Activated naive CD8-positive, alpha-beta T cell treated with anti-CD3 and anti-CD28 coated beads for 36 hours (primary cell): ENCODE data around the gene SGCA. TPM values are rescaled to one million over a fixed set of nuclear protein-coding genes. Genes with fewer than 3 reads are reported as not detected.

Source experiments
- DNase-seq: peaks from one replicate; pipeline ENCODE4 v3.0.0; 2021
- H3K27ac Mint-ChIP-seq: one replicate; pipeline ENCODE4 v1.8.0; 2022; ENCODE audit warnings: mild to moderate bottlenecking, moderate library complexity, mixed read lengths
- H3K27me3 Mint-ChIP-seq: one replicate; pipeline ENCODE4 v1.8.0; 2022; ENCODE audit warnings: mild to moderate bottlenecking, mixed read lengths
- H3K36me3 Mint-ChIP-seq: one replicate; pipeline ENCODE4 v1.8.0; 2021; ENCODE audit warnings: mild to moderate bottlenecking, mixed read lengths
- H3K4me1 Mint-ChIP-seq: one replicate; pipeline ENCODE4 v1.8.0; 2021; ENCODE audit warnings: mixed read lengths
- H3K4me3 Mint-ChIP-seq: one replicate; pipeline ENCODE4 v1.8.0; 2022; ENCODE audit warnings: mild to moderate bottlenecking, moderate library complexity, mixed read lengths
- H3K9me3 Mint-ChIP-seq: one replicate; pipeline ENCODE4 v1.8.0; 2022; ENCODE audit warnings: mixed read lengths
- total RNA-seq, 2 experiments: library from RNA; stranded (reverse); gene quantifications; one replicate each; pipeline ENCODE4 v1.2.3, GENCODE V29; 2021

Gene SGCA
- total RNA-seq, 2 experiments from 2014 or later: 0.38 TPM; not detected in 1

- no peak for DNase-seq
- H3K27ac Mint-ChIP-seq: peak overlapping the region; percentile 18
- peaks cover 55% of the 10 kb centered on the region for H3K36me3 Mint-ChIP-seq
- H3K27me3 Mint-ChIP-seq: no peaks in the 10 kb centered on the region
- no peaks in the 10 kb centered on the region for H3K9me3 Mint-ChIP-seq
- H3K4me3 Mint-ChIP-seq: no peak overlapping the region
- H3K4me1 Mint-ChIP-seq: peaks cover 64% of the 10 kb centered on the region
Measured at GRCh38 chr17:50143461-50144176, 22.2 kb upstream of the SGCA start.

- H3K9me3 Mint-ChIP-seq: no peaks in the 10 kb centered on the region
- H3K4me1 Mint-ChIP-seq: peaks cover 64% of the 10 kb centered on the region
- no peaks in the 10 kb centered on the region for H3K27me3 Mint-ChIP-seq
- no peak for DNase-seq
- peak overlapping the region; percentile 18 for H3K27ac Mint-ChIP-seq
- peaks cover 53% of the 10 kb centered on the region for H3K36me3 Mint-ChIP-seq
- no peak overlapping the region for H3K4me3 Mint-ChIP-seq
Measured at GRCh38 chr17:50144355-50144754, 21.4 kb upstream of the SGCA start.

- Mint-ChIP-seq H3K4me3 (no peak overlapping the region), H3K27me3 (no peaks in the 10 kb centered on the region), H3K4me1 (peaks cover 62% of the 10 kb centered on the region), H3K36me3 (peaks cover 47% of the 10 kb centered on the region), H3K9me3 (no peaks in the 10 kb centered on the region), H3K27ac (peak overlapping the region; percentile 70)
- DNase-seq: no peak
Measured at GRCh38 chr17:50144845-50145531, 20.8 kb upstream of the SGCA start.

- H3K36me3 Mint-ChIP-seq: peaks cover 40% of the 10 kb centered on the region
- no peaks in the 10 kb centered on the region for H3K27me3 Mint-ChIP-seq
- H3K4me1 Mint-ChIP-seq: peaks cover 55% of the 10 kb centered on the region
- peak overlapping the region; percentile 49 for H3K4me3 Mint-ChIP-seq
- peak overlapping the region; percentile 70 for H3K27ac Mint-ChIP-seq
- no peaks in the 10 kb centered on the region for H3K9me3 Mint-ChIP-seq
- DNase-seq: no peak
Measured at GRCh38 chr17:50145532-50146229, 20.1 kb upstream of the SGCA start.

DNA sequence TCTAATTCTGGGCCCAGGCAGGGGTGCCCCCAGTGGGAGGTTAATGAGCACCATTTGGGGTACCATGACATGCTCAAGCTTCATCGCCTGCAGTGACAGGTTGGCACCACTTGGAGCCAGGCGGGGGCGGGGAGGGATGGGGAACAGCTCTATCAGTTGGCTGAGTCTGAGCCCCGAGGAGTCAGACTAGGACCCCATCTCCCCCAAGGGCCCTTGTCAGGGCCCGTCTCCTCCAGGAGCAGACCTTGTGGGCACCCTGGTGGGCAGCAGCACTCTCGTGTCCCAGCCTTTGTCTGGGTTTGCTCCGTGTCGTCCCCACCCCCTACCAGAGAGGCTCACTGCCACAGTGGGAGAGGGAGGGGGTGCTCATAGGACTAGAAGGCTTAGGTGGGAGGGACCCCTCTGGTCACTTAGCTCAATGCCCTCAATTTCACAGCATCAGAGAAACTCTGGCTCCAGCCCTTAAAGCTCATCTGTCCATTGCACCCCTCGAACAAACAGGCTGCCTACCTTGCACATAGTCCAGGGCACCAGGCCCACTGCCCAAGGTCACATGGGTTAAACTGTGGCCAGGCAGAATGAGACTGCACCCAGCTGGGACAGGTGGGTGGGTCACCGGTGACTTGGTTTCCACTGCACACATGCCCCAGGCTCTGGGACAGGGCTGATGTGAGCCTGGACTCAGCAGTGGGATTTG is 19.4 kb upstream of the SGCA start:
- H3K36me3 Mint-ChIP-seq: peaks cover 34% of the 10 kb centered on the region
- peak overlapping the region; percentile 97 for H3K4me3 Mint-ChIP-seq
- DNase-seq: no peak
- no peaks in the 10 kb centered on the region for H3K9me3 Mint-ChIP-seq
- peaks cover 51% of the 10 kb centered on the region for H3K4me1 Mint-ChIP-seq
- H3K27ac Mint-ChIP-seq: peak overlapping the region; percentile 93
- no peaks in the 10 kb centered on the region for H3K27me3 Mint-ChIP-seq

DNA sequence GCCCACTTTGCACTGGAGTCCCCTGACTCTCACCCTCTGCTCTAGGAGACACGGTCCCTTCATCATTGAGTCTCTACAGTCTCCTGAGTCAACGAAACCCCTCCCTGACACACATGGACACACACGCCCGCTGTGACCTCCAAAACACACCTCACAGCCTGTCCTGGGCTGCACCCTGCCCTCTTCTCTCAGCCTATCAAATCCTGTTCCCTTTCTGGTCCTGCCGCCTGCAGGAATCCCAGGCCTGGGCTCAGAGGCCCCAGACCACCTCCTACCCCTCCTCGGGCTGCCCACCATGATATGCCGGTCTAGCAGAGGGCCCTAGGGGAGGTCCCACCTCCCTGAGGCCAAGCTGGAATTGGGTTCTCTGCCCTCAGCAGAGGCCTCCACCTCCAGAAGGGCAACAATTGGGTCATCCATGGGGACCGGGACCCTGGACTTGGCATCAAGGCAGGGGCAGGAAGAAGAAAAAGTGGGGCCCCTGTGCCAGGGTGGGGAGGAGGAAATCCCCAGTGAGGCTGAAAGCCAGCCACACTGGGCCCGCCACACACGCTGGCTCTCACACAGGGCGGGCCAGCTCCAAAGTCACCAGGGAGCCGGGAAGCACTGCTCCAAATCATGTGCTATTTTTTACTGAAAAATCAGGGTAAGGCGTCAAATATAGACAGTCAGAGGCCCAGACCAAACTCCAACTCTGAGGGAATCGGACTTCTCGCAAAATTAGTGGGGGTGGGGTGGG is 18.7 kb upstream of the SGCA start:
- Mint-ChIP-seq H3K36me3 (peaks cover 27% of the 10 kb centered on the region), H3K27me3 (no peaks in the 10 kb centered on the region), H3K4me3 (peak overlapping the region; percentile 97), H3K9me3 (no peaks in the 10 kb centered on the region), H3K27ac (peak overlapping the region; percentile 93), H3K4me1 (peaks cover 48% of the 10 kb centered on the region)
- DNase-seq: no peak

DNA sequence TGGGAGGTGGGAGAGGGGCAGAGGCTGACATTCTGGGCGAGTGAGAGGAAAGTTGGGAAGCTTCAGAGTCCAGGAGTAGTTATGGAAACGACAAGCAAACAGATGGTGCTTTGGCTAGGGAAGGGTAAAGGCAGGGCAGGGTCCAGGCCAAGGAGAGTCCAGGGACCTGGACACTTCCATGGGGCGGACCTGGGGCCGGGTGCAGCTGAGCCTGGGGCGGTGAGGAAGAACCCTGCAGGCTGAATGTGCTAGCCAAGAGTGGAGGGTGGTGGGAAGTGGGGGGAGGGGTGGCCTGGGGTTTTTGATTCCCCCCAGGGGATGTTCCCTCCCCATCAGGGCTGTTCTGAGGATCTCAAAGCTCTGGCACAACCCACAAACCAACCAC is 18.0 kb upstream of the SGCA start:
- no peak for DNase-seq
- H3K4me3 Mint-ChIP-seq: peak overlapping the region; percentile 97
- H3K27me3 Mint-ChIP-seq: no peaks in the 10 kb centered on the region
- peaks cover 21% of the 10 kb centered on the region for H3K36me3 Mint-ChIP-seq
- H3K4me1 Mint-ChIP-seq: peaks cover 45% of the 10 kb centered on the region
- H3K27ac Mint-ChIP-seq: peak overlapping the region; percentile 93
- H3K9me3 Mint-ChIP-seq: no peaks in the 10 kb centered on the region

DNA sequence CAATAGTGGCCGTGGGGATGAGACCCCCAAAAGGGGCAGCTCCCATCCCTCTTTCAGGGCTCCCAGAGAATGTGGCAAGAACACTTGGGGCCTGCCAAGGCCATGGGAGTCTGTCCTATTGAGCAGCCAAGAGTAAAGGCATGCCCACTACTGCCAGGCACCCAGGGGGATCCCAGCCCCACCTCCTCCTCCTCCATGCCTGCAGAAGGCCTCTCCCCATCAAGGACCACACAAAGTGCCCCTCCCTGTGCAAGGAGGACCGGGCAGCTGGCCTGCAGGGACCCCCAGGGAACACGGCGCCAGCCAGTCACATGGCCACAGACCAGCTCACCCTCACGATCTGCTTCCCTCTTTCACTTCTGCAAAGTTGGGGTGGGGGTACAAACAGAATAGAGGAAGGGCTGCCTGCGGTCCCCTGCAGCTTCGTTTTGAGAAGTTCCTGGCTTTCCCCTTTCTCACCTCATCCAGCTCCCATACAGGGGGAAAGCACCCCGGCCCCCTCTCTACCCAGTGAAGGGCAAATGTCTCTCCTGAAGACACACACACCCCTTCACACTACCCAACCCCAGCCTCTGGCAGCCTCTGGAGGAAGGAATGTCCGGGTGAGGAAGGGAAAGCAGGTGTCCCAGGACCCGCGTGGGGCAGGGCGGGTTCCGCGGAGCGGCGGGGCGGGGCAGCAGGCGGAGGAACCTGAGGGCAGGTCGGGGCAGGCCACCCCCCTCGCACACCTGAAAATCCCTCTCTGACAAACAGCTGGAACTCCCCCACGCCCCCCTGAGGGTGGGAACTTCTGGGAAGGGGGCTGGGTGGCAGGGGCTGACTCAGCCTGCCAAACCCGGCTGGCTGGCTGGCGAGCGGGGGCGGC is 17.3 kb upstream of the SGCA start:
- Mint-ChIP-seq H3K4me1 (peaks cover 43% of the 10 kb centered on the region), H3K4me3 (peak overlapping the region; percentile 97), H3K27ac (peak overlapping the region; percentile 93), H3K27me3 (no peaks in the 10 kb centered on the region), H3K9me3 (no peaks in the 10 kb centered on the region), H3K36me3 (peaks cover 18% of the 10 kb centered on the region)
- DNase-seq: peak; percentile 82

- Mint-ChIP-seq H3K4me3 (peak overlapping the region; percentile 97), H3K4me1 (peaks cover 42% of the 10 kb centered on the region), H3K27ac (peak overlapping the region; percentile 94), H3K9me3 (no peaks in the 10 kb centered on the region), H3K27me3 (no peaks in the 10 kb centered on the region), H3K36me3 (peaks cover 17% of the 10 kb centered on the region)
- DNase-seq: no peak
Measured at GRCh38 chr17:50149091-50149416, 16.8 kb upstream of the SGCA start.

DNA sequence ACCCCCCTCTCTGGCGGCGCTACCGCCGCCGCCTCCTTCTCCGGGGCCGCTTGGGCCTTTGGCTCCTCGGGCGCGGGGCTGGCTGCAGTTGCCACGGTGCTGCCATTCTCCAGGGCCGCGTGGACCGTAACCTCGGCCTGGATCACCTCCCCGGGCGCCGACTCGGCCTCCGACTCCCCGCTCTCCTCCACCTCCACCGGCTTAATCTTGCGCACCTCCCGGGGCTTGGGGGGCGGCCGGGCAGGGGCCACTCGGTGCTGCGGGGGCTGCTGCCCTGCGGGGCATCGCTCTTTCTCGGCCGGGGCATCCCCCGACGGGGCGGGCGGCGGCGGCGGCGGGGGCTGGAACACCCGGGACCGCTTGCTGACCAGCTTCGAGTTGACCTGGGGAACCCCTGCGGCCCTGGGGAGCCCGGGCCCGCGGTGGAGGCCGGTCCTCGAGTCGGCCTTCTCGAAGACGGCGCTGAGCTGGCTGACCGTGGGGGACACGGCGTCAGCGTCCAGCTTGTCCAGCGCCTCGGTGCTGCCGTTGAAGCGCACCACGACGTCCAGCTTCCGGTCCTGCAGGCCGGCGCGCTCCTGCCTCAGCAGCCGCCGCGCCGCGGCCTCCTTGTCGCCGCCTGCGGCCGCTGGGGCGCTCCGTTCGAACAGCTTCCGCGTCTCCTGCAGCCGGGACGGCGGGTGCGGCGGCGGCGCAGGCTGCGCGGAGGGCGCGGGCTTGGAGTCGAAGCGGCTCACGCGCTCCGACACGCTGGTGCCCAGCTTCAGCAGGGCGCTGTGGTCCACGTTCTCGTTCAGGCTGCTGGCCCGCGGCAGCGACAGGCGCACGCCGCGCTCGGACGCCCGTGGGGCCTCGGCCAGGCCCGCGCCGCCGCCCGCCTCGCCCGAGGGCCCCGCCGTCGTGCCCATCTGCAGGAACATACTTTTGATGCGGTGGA is 16.1 kb upstream of the SGCA start:
- Mint-ChIP-seq H3K4me1 (peaks cover 42% of the 10 kb centered on the region), H3K27ac (peak overlapping the region; percentile 94), H3K36me3 (peaks cover 14% of the 10 kb centered on the region), H3K27me3 (no peaks in the 10 kb centered on the region), H3K9me3 (no peaks in the 10 kb centered on the region), H3K4me3 (peak overlapping the region; percentile 97)
- peak; percentile 69 for DNase-seq

GRCh38 chr17:50150354-50151040 is 15.3 kb upstream of the SGCA start, which contains the start of gene PPP1R9B:
TSS of gene PPP1R9B (minus strand) at chr17:50150677. CDS start at chr17:50150513, 164 bp downstream.
- H3K27me3 Mint-ChIP-seq: no peaks in the 10 kb centered on the region
- H3K36me3 Mint-ChIP-seq: peaks cover 11% of the 10 kb centered on the region
- H3K4me1 Mint-ChIP-seq: peaks cover 43% of the 10 kb centered on the region
- DNase-seq: no peak
- H3K4me3 Mint-ChIP-seq: peak within 1 kb of the TSS; percentile 97
- H3K27ac Mint-ChIP-seq: peak within 1 kb of the TSS; percentile 95
- H3K9me3 Mint-ChIP-seq: no peaks in the 10 kb centered on the region
